Mucosa of gallbladder (tissue), 1 donor: ENCODE measurements around the gene KCNJ11. TPM values are rescaled to one million over a fixed set of nuclear protein-coding genes. Genes with fewer than 3 reads are reported as not detected.
A peak's percentile ranks its signal among the peaks of the same experiment; 100 is the strongest.

Source experiments
- DNase-seq: peaks from one replicate; pipeline ENCODE4 v3.0.0-alpha.2; 2020; ENCODE audit warnings: low spot score
- total RNA-seq: library from RNA; stranded (reverse); gene quantifications from one replicate; pipeline ENCODE4 v1.2.1, GENCODE V29; 2021
- donor health status: DM: no; HTN: no; CAD: no.

The KCNJ11 gene
- total RNA-seq, 1 donor from 2014 or later = 11.9 TPM

GRCh38 chr11:17391493-17392355, 3.3 kb upstream of the KCNJ11 start:
- DNase-seq = no peak

GRCh38 chr11:17389957-17390649, 1.6 kb upstream of the KCNJ11 start:
- DNase-seq = no peak

GRCh38 chr11:17389211-17389956, 925 bp upstream of the KCNJ11 start:
- peak; percentile 62 for DNase-seq

- DNase-seq = no peak
Observed at GRCh38 chr11:17387811-17388210, 648 bp downstream of the KCNJ11 start.

GRCh38 chr11:17387254-17387653, 1.2 kb downstream of the KCNJ11 start:
- DNase-seq = no peak

GRCh38 chr11:17386331-17387084, 2.0 kb downstream of the KCNJ11 start:
- DNase-seq = peak; percentile 46

- no peak for DNase-seq
Observed at GRCh38 chr11:17385926-17386325, 2.5 kb downstream of the KCNJ11 start.

GRCh38 chr11:17385492-17385891, 3.0 kb downstream of the KCNJ11 start:
- DNase-seq = no peak

- peak; percentile 74 for DNase-seq
Observed at GRCh38 chr11:17384002-17384511, 4.4 kb downstream of the KCNJ11 start.

GRCh38 chr11:17383461-17383860, 5.0 kb downstream of the KCNJ11 start:
- DNase-seq = no peak

- DNase-seq = no peak
Observed at GRCh38 chr11:17382046-17382728, 6.3 kb downstream of the KCNJ11 start.

GRCh38 chr11:17381156-17381555, 7.3 kb downstream of the KCNJ11 start:
- no peak for DNase-seq

GRCh38 chr11:17379383-17380180, 8.9 kb downstream of the KCNJ11 start:
- DNase-seq = no peak

- DNase-seq = no peak
Observed at GRCh38 chr11:17378655-17379054, 9.8 kb downstream of the KCNJ11 start.

- no peak for DNase-seq
Observed at GRCh38 chr11:17376493-17376892, 12.0 kb downstream of the KCNJ11 start.

GRCh38 chr11:17375547-17375946, 12.9 kb downstream of the KCNJ11 start:
- no peak for DNase-seq

- DNase-seq = no peak
Observed at GRCh38 chr11:17371614-17372013, 16.8 kb downstream of the KCNJ11 start.

- DNase-seq = no peak
Observed at GRCh38 chr11:17369684-17370243, 18.7 kb downstream of the KCNJ11 start.

- no peak for DNase-seq
Observed at GRCh38 chr11:17369094-17369493, 19.4 kb downstream of the KCNJ11 start.

GRCh38 chr11:17368551-17368950, 19.9 kb downstream of the KCNJ11 start:
- DNase-seq = no peak
